GM23338 (cell line): Measurements from ENCODE around the gene ARHGDIA. TPM values are rescaled to one million over a fixed set of nuclear protein-coding genes. Genes with fewer than 3 reads are reported as not detected.

ENCODE experiments used
- ATAC-seq: fragments of 200-7000 bp; cut with Tn5 transposase; 3 replicates; pipeline ENCODE4 v1.9.1; 2020
- DNase-seq: peaks from one replicate; pipeline ENCODE4 v3.0.0-alpha.2; 2015; ENCODE audit warnings: low spot score
- H2AFZ ChIP-seq: fragments of 200-600 bp; sonication (generic); 2 replicates; pipeline ENCODE4 v1.8.0; 2016; ENCODE audit warnings: antibody characterized with exemption, mild to moderate bottlenecking, moderate library complexity
- H3F3A ChIP-seq: fragments of 200-600 bp; sonication (generic); replicated peaks from 2 replicates; pipeline ENCODE4 v1.8.0; 2017; ENCODE audit warnings: antibody characterized with exemption, mixed run types, low read depth
- H3K27ac ChIP-seq: fragments of 200-600 bp; sonication (generic); 2 replicates; pipeline ENCODE4 v1.6.1; 2016; ENCODE audit warnings: low read depth
- H3K27me3 ChIP-seq: fragments of 200-600 bp; sonication (generic); 2 replicates; pipeline ENCODE4 v1.8.0; 2016; ENCODE audit warnings: mild to moderate bottlenecking, mixed run types, moderate library complexity; ENCODE audit not compliant: insufficient read depth
- H3K36me3 ChIP-seq: fragments of 200-600 bp; sonication (generic); 2 replicates; pipeline ENCODE4 v1.8.0; 2016; ENCODE audit warnings: mild to moderate bottlenecking; ENCODE audit not compliant: insufficient read depth
- H3K4me1 ChIP-seq: fragments of 200-600 bp; sonication (generic); 2 replicates; pipeline ENCODE4 v1.8.0; 2016; ENCODE audit warnings: mild to moderate bottlenecking, moderate library complexity; ENCODE audit not compliant: insufficient read depth
- H3K4me2 ChIP-seq: fragments of 200-600 bp; sonication (generic); 2 replicates; pipeline ENCODE4 v1.7.1; 2017; ENCODE audit warnings: mixed run types
- H3K4me3 ChIP-seq: fragments of 200-600 bp; sonication (generic); 2 replicates; pipeline ENCODE4 v1.6.1; 2016; ENCODE audit warnings: mixed run types
- H3K79me2 ChIP-seq: fragments of 200-600 bp; sonication (generic); replicated peaks from 2 replicates; pipeline ENCODE4 v1.8.0; 2017; ENCODE audit warnings: mild to moderate bottlenecking; ENCODE audit not compliant: insufficient read depth
- H3K9me2 ChIP-seq: fragments of 200-600 bp; sonication (generic); 2 replicates; pipeline ENCODE4 v1.8.0; 2017; ENCODE audit not compliant: insufficient read depth
- H4K20me1 ChIP-seq: fragments of 200-600 bp; sonication (generic); replicated peaks from 2 replicates; pipeline ENCODE4 v1.8.0; 2017; ENCODE audit warnings: mild to moderate bottlenecking; ENCODE audit not compliant: insufficient read depth
- H3K27ac Mint-ChIP-seq: 2 replicates; pipeline ENCODE4 v1.8.0; 2020; ENCODE audit warnings: inconsistent platforms, mild to moderate bottlenecking, moderate library complexity, mixed read lengths
- H3K27me3 Mint-ChIP-seq: 3 replicates; pipeline ENCODE4 v1.8.0; 2022; ENCODE audit warnings: low read depth, mild to moderate bottlenecking, moderate library complexity, mixed read lengths, inconsistent platforms; ENCODE audit not compliant: insufficient read depth, poor library complexity
- H3K36me3 Mint-ChIP-seq: 3 replicates; pipeline ENCODE4 v1.8.0; 2021; ENCODE audit warnings: low read depth, mild to moderate bottlenecking, inconsistent platforms, moderate library complexity, mixed read lengths
- H3K4me1 Mint-ChIP-seq: 3 replicates; pipeline ENCODE4 v1.8.0; 2020; ENCODE audit warnings: mild to moderate bottlenecking, inconsistent platforms, mixed read lengths
- H3K4me3 Mint-ChIP-seq: 3 replicates; pipeline ENCODE4 v1.8.0; 2021; ENCODE audit warnings: moderate library complexity, mild to moderate bottlenecking, inconsistent platforms, mixed read lengths
- H3K9me3 Mint-ChIP-seq: 3 replicates; pipeline ENCODE4 v1.8.0; 2020; ENCODE audit warnings: moderate library complexity, mild to moderate bottlenecking, inconsistent platforms, mixed read lengths
- CREB1 ChIP-seq: fragments of 250-450 bp; sonication (Bioruptor Pico); IDR thresholded peaks from 2 replicates; pipeline ENCODE4 v1.5.0; 2020; ENCODE audit warnings: low read depth, mild to moderate bottlenecking, moderate library complexity
- EZH2 ChIP-seq: fragments of 200-600 bp; sonication (generic); IDR thresholded peaks from one replicate; pipeline ENCODE4 v1.8.0; 2017; ENCODE audit warnings: antibody characterized with exemption, mild to moderate bottlenecking, low read depth; ENCODE audit not compliant: unreplicated experiment
- JUNB ChIP-seq: IDR thresholded peaks from one replicate; pipeline ENCODE4 v1.6.1; 2016; ENCODE audit warnings: antibody characterized with exemption; ENCODE audit not compliant: unreplicated experiment
- NANOG ChIP-seq: IDR thresholded peaks from 2 replicates; pipeline ENCODE4 v1.6.1; 2016; ENCODE audit warnings: antibody characterized with exemption, borderline replicate concordance
- POLR2AphosphoS5 ChIP-seq: IDR thresholded peaks from 2 replicates; pipeline ENCODE4 v1.6.1; 2016; ENCODE audit warnings: antibody characterized with exemption, low read depth
- STAT1 ChIP-seq: IDR thresholded peaks from one replicate; pipeline ENCODE4 v1.6.1; 2016; ENCODE audit warnings: antibody characterized with exemption; ENCODE audit not compliant: unreplicated experiment
- ZNF114 ChIP-seq: fragments of 250-450 bp; sonication (Bioruptor Pico); IDR thresholded peaks from 2 replicates; pipeline ENCODE4 v1.5.0; 2020; ENCODE audit warnings: mild to moderate bottlenecking, moderate library complexity
- polyA plus RNA-seq: library from polyadenylated mRNA; unstranded; fragments of >200 nt; fragmentation: Nextera tagmentation; extraction: Ambion mirVana; gene quantifications from 2 replicates; pipeline ENCODE4 v1.2.1, GENCODE V29; 2016
- total RNA-seq: library from RNA; depleted of rRNA; stranded (reverse); fragments of >200 nt; shearing (Covaris generic); gene quantifications from 2 replicates; pipeline ENCODE4 v1.2.3, GENCODE V29; 2014
- TF ChIP-seq, protein P1 (sequence below), 2 experiments: fragments of 200-600 bp in 1 of 2; sonication (generic) in 1 of 2; conservative IDR thresholded peaks; 2 replicates each; pipeline versions ENCODE4 v1.5.1 to v1.6.1; 2016 to 2017; ENCODE audit warnings: antibody characterized with exemption in 2 of 2, low read depth in 2 of 2, mild to moderate bottlenecking in 2 of 2, moderate library complexity in 1 of 2
- TF ChIP-seq, protein P2 (sequence below): fragments of 250-450 bp; sonication (Bioruptor Pico); IDR thresholded peaks from 2 replicates; pipeline ENCODE4 v1.5.0; 2020; ENCODE audit warnings: mild to moderate bottlenecking, moderate library complexity
- TF ChIP-seq, protein P3 (sequence below): IDR thresholded peaks from 2 replicates; pipeline ENCODE4 v1.6.1; 2016; ENCODE audit warnings: antibody characterized with exemption
- TF ChIP-seq, protein P4 (sequence below): IDR thresholded peaks from one replicate; pipeline ENCODE4 v1.6.1; 2018; ENCODE audit warnings: antibody characterized with exemption; ENCODE audit not compliant: unreplicated experiment

Gene ARHGDIA
- total and polyA plus RNA-seq, 2 experiments from 2014 or later, result 125 to 140 TPM

DNA sequence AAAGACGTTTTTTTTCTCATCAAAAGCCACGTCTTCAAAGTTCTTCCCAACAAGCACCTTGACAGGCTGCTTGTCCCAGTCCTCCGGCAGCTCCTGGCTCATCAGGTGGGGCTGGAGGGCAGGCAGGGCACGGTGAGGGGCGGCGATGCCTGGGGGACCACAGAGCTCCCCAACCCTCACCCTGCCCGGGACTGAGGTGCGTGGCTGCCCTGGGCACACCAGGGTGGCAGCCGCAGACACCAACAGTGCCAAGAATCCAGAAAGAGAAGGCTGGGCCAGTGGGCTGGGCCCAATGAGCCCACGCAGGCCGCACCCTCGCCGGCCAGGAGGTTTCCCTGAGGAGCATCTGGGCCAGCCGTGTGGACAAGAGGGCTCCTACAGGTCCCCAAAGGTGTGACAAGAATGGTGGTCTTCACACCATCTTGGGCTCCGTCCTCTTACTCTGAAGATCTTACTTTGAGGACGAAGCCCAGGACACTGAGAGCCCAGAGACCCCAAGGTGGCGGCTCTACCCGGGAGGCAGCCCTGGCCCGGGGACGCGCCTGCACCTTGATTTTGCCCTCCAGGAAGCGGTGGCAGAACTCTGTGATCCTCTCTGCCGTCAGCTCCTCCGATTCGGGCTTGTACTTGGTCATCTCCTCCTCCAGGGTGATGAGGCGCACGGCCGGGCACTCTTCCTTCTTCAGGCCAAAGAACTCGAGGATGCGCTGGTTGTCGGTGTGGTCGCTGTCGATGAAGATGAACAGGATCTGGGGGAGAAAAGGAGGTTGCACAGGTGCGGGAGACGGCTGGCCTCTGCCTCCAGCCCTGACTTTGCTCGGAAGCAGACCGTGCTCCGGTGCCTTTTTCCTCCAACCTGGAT, 25.0 kb downstream of the ARHGDIA start:
- no peak for TF ChIP-seq EZH2
- TF ChIP-seq, protein P1, sequence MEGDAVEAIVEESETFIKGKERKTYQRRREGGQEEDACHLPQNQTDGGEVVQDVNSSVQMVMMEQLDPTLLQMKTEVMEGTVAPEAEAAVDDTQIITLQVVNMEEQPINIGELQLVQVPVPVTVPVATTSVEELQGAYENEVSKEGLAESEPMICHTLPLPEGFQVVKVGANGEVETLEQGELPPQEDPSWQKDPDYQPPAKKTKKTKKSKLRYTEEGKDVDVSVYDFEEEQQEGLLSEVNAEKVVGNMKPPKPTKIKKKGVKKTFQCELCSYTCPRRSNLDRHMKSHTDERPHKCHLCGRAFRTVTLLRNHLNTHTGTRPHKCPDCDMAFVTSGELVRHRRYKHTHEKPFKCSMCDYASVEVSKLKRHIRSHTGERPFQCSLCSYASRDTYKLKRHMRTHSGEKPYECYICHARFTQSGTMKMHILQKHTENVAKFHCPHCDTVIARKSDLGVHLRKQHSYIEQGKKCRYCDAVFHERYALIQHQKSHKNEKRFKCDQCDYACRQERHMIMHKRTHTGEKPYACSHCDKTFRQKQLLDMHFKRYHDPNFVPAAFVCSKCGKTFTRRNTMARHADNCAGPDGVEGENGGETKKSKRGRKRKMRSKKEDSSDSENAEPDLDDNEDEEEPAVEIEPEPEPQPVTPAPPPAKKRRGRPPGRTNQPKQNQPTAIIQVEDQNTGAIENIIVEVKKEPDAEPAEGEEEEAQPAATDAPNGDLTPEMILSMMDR (conservative IDR thresholded peaks at IDR 0.05; ENCODE audit: low read depth in 2 of 2), result no peak
- no peak for TF ChIP-seq ZNF114
- TF ChIP-seq POLR2AphosphoS5, result no peak
- TF ChIP-seq JUNB, result no peak
- TF ChIP-seq STAT1, result no peak
- TF ChIP-seq, protein P2, sequence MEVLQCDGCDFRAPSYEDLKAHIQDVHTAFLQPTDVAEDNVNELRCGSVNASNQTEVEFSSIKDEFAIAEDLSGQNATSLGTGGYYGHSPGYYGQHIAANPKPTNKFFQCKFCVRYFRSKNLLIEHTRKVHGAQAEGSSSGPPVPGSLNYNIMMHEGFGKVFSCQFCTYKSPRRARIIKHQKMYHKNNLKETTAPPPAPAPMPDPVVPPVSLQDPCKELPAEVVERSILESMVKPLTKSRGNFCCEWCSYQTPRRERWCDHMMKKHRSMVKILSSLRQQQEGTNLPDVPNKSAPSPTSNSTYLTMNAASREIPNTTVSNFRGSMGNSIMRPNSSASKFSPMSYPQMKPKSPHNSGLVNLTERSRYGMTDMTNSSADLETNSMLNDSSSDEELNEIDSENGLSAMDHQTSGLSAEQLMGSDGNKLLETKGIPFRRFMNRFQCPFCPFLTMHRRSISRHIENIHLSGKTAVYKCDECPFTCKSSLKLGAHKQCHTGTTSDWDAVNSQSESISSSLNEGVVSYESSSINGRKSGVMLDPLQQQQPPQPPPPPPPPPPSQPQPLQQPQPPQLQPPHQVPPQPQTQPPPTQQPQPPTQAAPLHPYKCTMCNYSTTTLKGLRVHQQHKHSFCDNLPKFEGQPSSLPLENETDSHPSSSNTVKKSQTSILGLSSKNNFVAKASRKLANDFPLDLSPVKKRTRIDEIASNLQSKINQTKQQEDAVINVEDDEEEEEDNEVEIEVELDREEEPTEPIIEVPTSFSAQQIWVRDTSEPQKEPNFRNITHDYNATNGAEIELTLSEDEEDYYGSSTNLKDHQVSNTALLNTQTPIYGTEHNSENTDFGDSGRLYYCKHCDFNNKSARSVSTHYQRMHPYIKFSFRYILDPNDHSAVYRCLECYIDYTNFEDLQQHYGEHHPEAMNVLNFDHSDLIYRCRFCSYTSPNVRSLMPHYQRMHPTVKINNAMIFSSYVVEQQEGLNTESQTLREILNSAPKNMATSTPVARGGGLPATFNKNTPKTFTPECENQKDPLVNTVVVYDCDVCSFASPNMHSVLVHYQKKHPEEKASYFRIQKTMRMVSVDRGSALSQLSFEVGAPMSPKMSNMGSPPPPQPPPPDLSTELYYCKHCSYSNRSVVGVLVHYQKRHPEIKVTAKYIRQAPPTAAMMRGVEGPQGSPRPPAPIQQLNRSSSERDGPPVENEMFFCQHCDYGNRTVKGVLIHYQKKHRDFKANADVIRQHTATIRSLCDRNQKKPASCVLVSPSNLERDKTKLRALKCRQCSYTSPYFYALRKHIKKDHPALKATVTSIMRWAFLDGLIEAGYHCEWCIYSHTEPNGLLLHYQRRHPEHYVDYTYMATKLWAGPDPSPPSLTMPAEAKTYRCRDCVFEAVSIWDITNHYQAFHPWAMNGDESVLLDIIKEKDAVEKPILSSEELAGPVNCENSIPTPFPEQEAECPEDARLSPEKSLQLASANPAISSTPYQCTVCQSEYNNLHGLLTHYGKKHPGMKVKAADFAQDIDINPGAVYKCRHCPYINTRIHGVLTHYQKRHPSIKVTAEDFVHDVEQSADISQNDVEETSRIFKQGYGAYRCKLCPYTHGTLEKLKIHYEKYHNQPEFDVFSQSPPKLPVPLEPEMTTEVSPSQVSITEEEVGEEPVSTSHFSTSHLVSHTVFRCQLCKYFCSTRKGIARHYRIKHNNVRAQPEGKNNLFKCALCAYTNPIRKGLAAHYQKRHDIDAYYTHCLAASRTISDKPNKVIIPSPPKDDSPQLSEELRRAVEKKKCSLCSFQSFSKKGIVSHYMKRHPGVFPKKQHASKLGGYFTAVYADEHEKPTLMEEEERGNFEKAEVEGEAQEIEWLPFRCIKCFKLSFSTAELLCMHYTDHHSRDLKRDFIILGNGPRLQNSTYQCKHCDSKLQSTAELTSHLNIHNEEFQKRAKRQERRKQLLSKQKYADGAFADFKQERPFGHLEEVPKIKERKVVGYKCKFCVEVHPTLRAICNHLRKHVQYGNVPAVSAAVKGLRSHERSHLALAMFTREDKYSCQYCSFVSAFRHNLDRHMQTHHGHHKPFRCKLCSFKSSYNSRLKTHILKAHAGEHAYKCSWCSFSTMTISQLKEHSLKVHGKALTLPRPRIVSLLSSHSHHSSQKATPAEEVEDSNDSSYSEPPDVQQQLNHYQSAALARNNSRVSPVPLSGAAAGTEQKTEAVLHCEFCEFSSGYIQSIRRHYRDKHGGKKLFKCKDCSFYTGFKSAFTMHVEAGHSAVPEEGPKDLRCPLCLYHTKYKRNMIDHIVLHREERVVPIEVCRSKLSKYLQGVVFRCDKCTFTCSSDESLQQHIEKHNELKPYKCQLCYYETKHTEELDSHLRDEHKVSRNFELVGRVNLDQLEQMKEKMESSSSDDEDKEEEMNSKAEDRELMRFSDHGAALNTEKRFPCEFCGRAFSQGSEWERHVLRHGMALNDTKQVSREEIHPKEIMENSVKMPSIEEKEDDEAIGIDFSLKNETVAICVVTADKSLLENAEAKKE (CRISPR knock-in tag), result no peak
- TF ChIP-seq, protein P3, sequence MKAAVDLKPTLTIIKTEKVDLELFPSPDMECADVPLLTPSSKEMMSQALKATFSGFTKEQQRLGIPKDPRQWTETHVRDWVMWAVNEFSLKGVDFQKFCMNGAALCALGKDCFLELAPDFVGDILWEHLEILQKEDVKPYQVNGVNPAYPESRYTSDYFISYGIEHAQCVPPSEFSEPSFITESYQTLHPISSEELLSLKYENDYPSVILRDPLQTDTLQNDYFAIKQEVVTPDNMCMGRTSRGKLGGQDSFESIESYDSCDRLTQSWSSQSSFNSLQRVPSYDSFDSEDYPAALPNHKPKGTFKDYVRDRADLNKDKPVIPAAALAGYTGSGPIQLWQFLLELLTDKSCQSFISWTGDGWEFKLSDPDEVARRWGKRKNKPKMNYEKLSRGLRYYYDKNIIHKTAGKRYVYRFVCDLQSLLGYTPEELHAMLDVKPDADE, result no peak
- TF ChIP-seq NANOG, result no peak
- TF ChIP-seq, protein P4, sequence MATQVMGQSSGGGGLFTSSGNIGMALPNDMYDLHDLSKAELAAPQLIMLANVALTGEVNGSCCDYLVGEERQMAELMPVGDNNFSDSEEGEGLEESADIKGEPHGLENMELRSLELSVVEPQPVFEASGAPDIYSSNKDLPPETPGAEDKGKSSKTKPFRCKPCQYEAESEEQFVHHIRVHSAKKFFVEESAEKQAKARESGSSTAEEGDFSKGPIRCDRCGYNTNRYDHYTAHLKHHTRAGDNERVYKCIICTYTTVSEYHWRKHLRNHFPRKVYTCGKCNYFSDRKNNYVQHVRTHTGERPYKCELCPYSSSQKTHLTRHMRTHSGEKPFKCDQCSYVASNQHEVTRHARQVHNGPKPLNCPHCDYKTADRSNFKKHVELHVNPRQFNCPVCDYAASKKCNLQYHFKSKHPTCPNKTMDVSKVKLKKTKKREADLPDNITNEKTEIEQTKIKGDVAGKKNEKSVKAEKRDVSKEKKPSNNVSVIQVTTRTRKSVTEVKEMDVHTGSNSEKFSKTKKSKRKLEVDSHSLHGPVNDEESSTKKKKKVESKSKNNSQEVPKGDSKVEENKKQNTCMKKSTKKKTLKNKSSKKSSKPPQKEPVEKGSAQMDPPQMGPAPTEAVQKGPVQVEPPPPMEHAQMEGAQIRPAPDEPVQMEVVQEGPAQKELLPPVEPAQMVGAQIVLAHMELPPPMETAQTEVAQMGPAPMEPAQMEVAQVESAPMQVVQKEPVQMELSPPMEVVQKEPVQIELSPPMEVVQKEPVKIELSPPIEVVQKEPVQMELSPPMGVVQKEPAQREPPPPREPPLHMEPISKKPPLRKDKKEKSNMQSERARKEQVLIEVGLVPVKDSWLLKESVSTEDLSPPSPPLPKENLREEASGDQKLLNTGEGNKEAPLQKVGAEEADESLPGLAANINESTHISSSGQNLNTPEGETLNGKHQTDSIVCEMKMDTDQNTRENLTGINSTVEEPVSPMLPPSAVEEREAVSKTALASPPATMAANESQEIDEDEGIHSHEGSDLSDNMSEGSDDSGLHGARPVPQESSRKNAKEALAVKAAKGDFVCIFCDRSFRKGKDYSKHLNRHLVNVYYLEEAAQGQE, result no peak
- TF ChIP-seq CREB1 (CRISPR knock-in tag), result no peak
- H3K27me3 Mint-ChIP-seq, result peaks cover 2% of the 10 kb centered on the region
- no peak overlapping the region for H2AFZ ChIP-seq
- H3K36me3 Mint-ChIP-seq, result peaks cover 36% of the 10 kb centered on the region
- no peak for DNase-seq
- H4K20me1 ChIP-seq, result peaks cover 6% of the 10 kb centered on the region; the same call in 1 of the 2 replicates
- H3K4me3 Mint-ChIP-seq, result no peak overlapping the region
- no peak overlapping the region for H3K4me2 ChIP-seq
- H3K9me3 Mint-ChIP-seq, result no peaks in the 10 kb centered on the region
- no peak overlapping the region for H3K27ac Mint-ChIP-seq
- no peaks in the 10 kb centered on the region for H3K9me2 ChIP-seq
- H3K4me1 ChIP-seq, result no peaks in the 10 kb centered on the region
- no peak for ATAC-seq
- no peak overlapping the region for H3K4me3 ChIP-seq
- H3K27ac ChIP-seq, result no peak overlapping the region
- no peaks in the 10 kb centered on the region for H3K79me2 ChIP-seq
- peaks cover 8% of the 10 kb centered on the region; the same call in 1 of the 2 replicates for H3F3A ChIP-seq
- H3K27me3 ChIP-seq, result no peaks in the 10 kb centered on the region
- H3K4me1 Mint-ChIP-seq, result no peaks in the 10 kb centered on the region; the same call in 2 of the 3 replicates
- peaks cover 7% of the 10 kb centered on the region; the same call in 1 of the 2 replicates for H3K36me3 ChIP-seq
